ENCODE results near the gene NUDT19. TPM values are rescaled to one million over a fixed set of nuclear protein-coding genes. Genes with fewer than 3 reads are reported as not detected.

The NUDT19 gene
- total RNA-seq, 1 experiment from 2014 or later: 6.1 TPM

GRCh38 chr19:32708457-32708856 is 16.8 kb downstream of the NUDT19 start:
- Histone ChIP-seq H3K4me2 (ENCODE audit: insufficient read depth, insufficient read length, low read length) (no peak overlapping the region), H3K56ac (ENCODE audit: insufficient read length, low read depth, low read length) (no peak overlapping the region), H3K14ac (ENCODE audit: insufficient read depth, low read length) (no peak overlapping the region), H2AFZ (ENCODE audit: low read length) (no peak overlapping the region), H2BK20ac (ENCODE audit: low read depth, low read length, poor library complexity, severe bottlenecking) (no peak overlapping the region), H3K27ac (ENCODE audit: insufficient read length, low read depth, low read length) (no peak overlapping the region), H3K9me3 (ENCODE audit: control insufficient read depth, low read depth, low read length) (no peaks in the 10 kb centered on the region), H4K91ac (ENCODE audit: insufficient read length, low read depth, low read length) (no peak overlapping the region), H2AK5ac (ENCODE audit: insufficient read length, low read length) (no peak overlapping the region), H4K20me1 (ENCODE audit: control insufficient read depth, insufficient read depth, insufficient read length) (no peaks in the 10 kb centered on the region), H3K79me1 (ENCODE audit: insufficient read depth, low read depth, low read length, poor library complexity, severe bottlenecking) (no peaks in the 10 kb centered on the region), H3T11ph (ENCODE audit: low read length) (no peak overlapping the region), H3K4ac (ENCODE audit: low read depth, low read length) (no peak overlapping the region), H3K23ac (ENCODE audit: insufficient read length, low read depth, low read length) (no peak overlapping the region), H3K27me3 (ENCODE audit: insufficient read depth, low read length) (no peaks in the 10 kb centered on the region), H3K9ac (ENCODE audit: extremely low read depth, insufficient read length, low read length) (no peak overlapping the region), H2BK5ac (ENCODE audit: insufficient read length, low read length) (no peak overlapping the region), H4K8ac (replicated peaks; ENCODE audit: insufficient read length, low read depth, low read length) (no peak overlapping the region), H2BK15ac (ENCODE audit: low read depth, low read length) (no peak overlapping the region), H3K4me1 (ENCODE audit: insufficient read depth, low read length) (no peaks in the 10 kb centered on the region), H3K79me2 (ENCODE audit: insufficient read depth, low read length) (no peaks in the 10 kb centered on the region), H3K18ac (ENCODE audit: insufficient read length, low read depth, low read length) (no peak overlapping the region), H4K5ac (ENCODE audit: insufficient read length, low read depth, low read length) (no peak overlapping the region), H2BK120ac (ENCODE audit: low read depth, low read length, poor library complexity, severe bottlenecking) (no peak overlapping the region), H3K23me2 (ENCODE audit: insufficient read length, low read depth, low read length, poor library complexity, severe bottlenecking) (no peaks in the 10 kb centered on the region), H2BK12ac (ENCODE audit: insufficient read length, low read depth, low read length) (no peak overlapping the region)
- no peak overlapping the region for H3K27ac Mint-ChIP-seq
- no peak for DNase-seq
- TF ChIP-seq CTCF (conservative IDR thresholded peaks at IDR 0.05): no peak
- H3K4me1 Mint-ChIP-seq: 0 out of 4 replicates have a peak, but pooled peaks cover 0 to 2% of the 10 kb centered on the region in 2 experiments
- H3K27me3 Mint-ChIP-seq (ENCODE audit: low read depth): no peaks in the 10 kb centered on the region
- H3K4me3 Mint-ChIP-seq: no peak overlapping the region
- peaks cover 12 to 13% of the 10 kb centered on the region in 2 experiments for H3K9me3 Mint-ChIP-seq
- WGBS (ENCODE audit: extremely low coverage, insufficient read length, low lambda C conversion rate): no CpG with 5 or more reads among the region's 3 CpGs
- peaks cover 8 to 19% (median 15%) of the 10 kb centered on the region in 3 experiments for H3K36me3 Mint-ChIP-seq (ENCODE audit: insufficient read depth in 1 of 3, low read depth in 3 of 3)
